ENCODE measurements around the gene PALMD.

The PALMD gene

GRCh38 chr1:99645699-99646531, at the start of gene PALMD:
TSS of gene PALMD (plus strand) at chr1:99646113. CDS start at chr1:99646318, 205 bp downstream.
- Mint-ChIP-seq H3K4me1 (peaks cover 24% of the 10 kb centered on the region), H3K36me3 (ENCODE audit: low read depth) (no peaks in the 10 kb centered on the region), H3K4me3 (peak within 1 kb of the TSS; percentile 14), H3K27ac (no peak within 1 kb of the TSS), H3K27me3 (ENCODE audit: low read depth, poor library complexity) (peaks cover 10% of the 10 kb centered on the region), H3K9me3 (no peaks in the 10 kb centered on the region)
- DNase-seq, result peak; percentile 34
- no peak for TF ChIP-seq CTCF (IDR thresholded peaks at IDR 0.05)

GRCh38 chr1:99598738-99599411, 47.0 kb upstream of the PALMD start:
- no peak overlapping the region for H3K4me3 Mint-ChIP-seq
- H3K4me1 Mint-ChIP-seq, result peaks cover 4% of the 10 kb centered on the region
- no peaks in the 10 kb centered on the region for H3K36me3 Mint-ChIP-seq (ENCODE audit: low read depth)
- DNase-seq, result no peak
- H3K27me3 Mint-ChIP-seq (ENCODE audit: low read depth, poor library complexity), result no peaks in the 10 kb centered on the region
- no peaks in the 10 kb centered on the region for H3K9me3 Mint-ChIP-seq
- H3K27ac Mint-ChIP-seq, result no peak overlapping the region
- no peak for TF ChIP-seq CTCF (IDR thresholded peaks at IDR 0.05)

GRCh38 chr1:99599678-99600175, 46.2 kb upstream of the PALMD start:
- no peak overlapping the region for H3K27ac Mint-ChIP-seq
- no peak overlapping the region for H3K4me3 Mint-ChIP-seq
- H3K4me1 Mint-ChIP-seq, result no peaks in the 10 kb centered on the region
- DNase-seq, result no peak
- no peaks in the 10 kb centered on the region for H3K27me3 Mint-ChIP-seq (ENCODE audit: low read depth, poor library complexity)
- H3K36me3 Mint-ChIP-seq (ENCODE audit: low read depth), result no peaks in the 10 kb centered on the region
- H3K9me3 Mint-ChIP-seq, result no peaks in the 10 kb centered on the region
- no peak for TF ChIP-seq CTCF (IDR thresholded peaks at IDR 0.05)

GRCh38 chr1:99600782-99601181, 45.1 kb upstream of the PALMD start:
- Mint-ChIP-seq H3K4me1 (no peaks in the 10 kb centered on the region), H3K27ac (no peak overlapping the region), H3K9me3 (no peaks in the 10 kb centered on the region), H3K4me3 (no peak overlapping the region), H3K27me3 (ENCODE audit: low read depth, poor library complexity) (no peaks in the 10 kb centered on the region), H3K36me3 (ENCODE audit: low read depth) (no peaks in the 10 kb centered on the region)
- TF ChIP-seq CTCF (IDR thresholded peaks at IDR 0.05), result no peak
- DNase-seq, result no peak

GRCh38 chr1:99601208-99601607, 44.7 kb upstream of the PALMD start:
- Mint-ChIP-seq H3K27me3 (ENCODE audit: low read depth, poor library complexity) (no peaks in the 10 kb centered on the region), H3K4me3 (no peak overlapping the region), H3K4me1 (no peaks in the 10 kb centered on the region), H3K27ac (no peak overlapping the region), H3K9me3 (no peaks in the 10 kb centered on the region), H3K36me3 (ENCODE audit: low read depth) (no peaks in the 10 kb centered on the region)
- TF ChIP-seq CTCF (IDR thresholded peaks at IDR 0.05), result no peak
- DNase-seq, result no peak
